ES-I3 (cell line): ENCODE measurements around the gene IL11.
"Not testable (repeated sequence)": the region's sequence is repeated elsewhere in the genome, so short reads cannot be mapped to it uniquely, and the experiment has no call there.

ENCODE experiments used
- H3K36me3 ChIP-seq: 2 replicates; pipeline ENCODE4 v1.6.1; 2013; ENCODE audit warnings: mild to moderate bottlenecking, low read length, control low read depth, moderate library complexity; ENCODE audit not compliant: insufficient read depth
- H3K4me1 ChIP-seq: 2 replicates; pipeline ENCODE4 v1.6.1; 2013; ENCODE audit warnings: mild to moderate bottlenecking, control low read depth, low read length; ENCODE audit not compliant: insufficient read depth
- H3K9ac ChIP-seq: 2 replicates; pipeline ENCODE4 v1.6.1; 2013; ENCODE audit warnings: low read depth, mild to moderate bottlenecking, low read length, moderate library complexity
- H3K9me3 ChIP-seq: 2 replicates; pipeline ENCODE4 v1.6.1; 2013; ENCODE audit warnings: mild to moderate bottlenecking, low read length, moderate library complexity; ENCODE audit not compliant: control insufficient read depth, insufficient read depth

IL11 gene

GRCh38 chr19:55370305-55370988, at the start of gene IL11:
TSS of gene IL11 (minus strand) at chr19:55370463. CDS start at chr19:55370310, 153 bp downstream.
- Histone ChIP-seq H3K9me3 (no peaks in the 10 kb centered on the region), H3K4me1 (peaks cover 21% of the 10 kb centered on the region), H3K36me3 (no peaks in the 10 kb centered on the region), H3K9ac (peak within 1 kb of the TSS; percentile 68; the same call in 1 of the 2 replicates)

- Histone ChIP-seq H3K9ac (no peak overlapping the region), H3K36me3 (no peaks in the 10 kb centered on the region), H3K4me1 (peaks cover 4% of the 10 kb centered on the region; the same call in 1 of the 2 replicates), H3K9me3 (no peaks in the 10 kb centered on the region; the same call in 1 of the 2 replicates)
Measured at GRCh38 chr19:55419624-55420236, 49.5 kb upstream of the IL11 start.

DNA sequence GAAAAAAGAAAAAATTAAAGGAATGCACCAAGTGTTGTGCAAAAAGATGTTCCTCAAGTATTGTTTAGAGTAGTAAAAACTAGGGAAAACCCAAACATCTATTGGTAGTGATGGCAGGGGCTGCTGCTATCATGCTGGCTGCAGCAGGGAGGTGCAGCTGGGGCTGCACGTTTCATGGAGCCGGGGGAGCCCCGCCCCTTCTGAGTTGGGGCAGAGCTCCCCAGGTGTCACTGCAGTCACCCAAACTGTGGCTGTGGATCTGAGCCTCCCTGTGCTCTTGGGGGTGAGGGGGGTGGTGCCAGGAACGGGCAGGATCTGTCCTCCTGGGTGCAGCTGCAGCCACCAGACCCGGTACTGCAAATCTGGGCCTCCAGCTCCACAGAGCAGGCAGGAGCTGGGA, 48.8 kb upstream of the IL11 start:
- peaks cover 4% of the 10 kb centered on the region; the same call in 1 of the 2 replicates for H3K4me1 ChIP-seq
- H3K9me3 ChIP-seq, result no peaks in the 10 kb centered on the region; the same call in 1 of the 2 replicates
- no peaks in the 10 kb centered on the region for H3K36me3 ChIP-seq
- H3K9ac ChIP-seq, result no peak overlapping the region

- no peak overlapping the region for H3K9ac ChIP-seq
- H3K9me3 ChIP-seq, result no peaks in the 10 kb centered on the region; the same call in 1 of the 2 replicates
- no peaks in the 10 kb centered on the region for H3K36me3 ChIP-seq
- H3K4me1 ChIP-seq, result peaks cover 4% of the 10 kb centered on the region; the same call in 1 of the 2 replicates
Measured at GRCh38 chr19:55418185-55418584, 47.9 kb upstream of the IL11 start.

DNA sequence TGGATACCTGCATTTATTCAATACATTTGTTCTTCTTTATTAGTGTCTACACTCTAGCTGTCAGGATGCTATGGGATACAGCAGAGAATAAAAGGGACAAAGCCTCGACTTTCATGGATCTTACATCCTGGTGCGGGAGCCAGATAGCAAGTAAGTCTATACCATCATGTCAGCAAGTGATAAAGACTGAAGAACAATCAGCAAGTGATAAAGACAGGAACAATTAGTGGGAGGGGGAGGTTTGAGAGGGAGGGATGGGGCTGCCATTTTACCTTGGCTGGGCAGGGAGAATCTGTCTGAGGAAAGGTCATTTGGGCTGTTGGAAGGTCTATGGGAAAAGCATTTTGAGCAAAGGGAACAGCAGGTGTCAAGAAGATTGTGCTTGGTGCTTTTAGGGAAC, 39.9 kb upstream of the IL11 start:
- Histone ChIP-seq H3K4me1 (peaks cover 10% of the 10 kb centered on the region; the same call in 1 of the 2 replicates), H3K9ac (no peak overlapping the region), H3K36me3 (peaks cover 14% of the 10 kb centered on the region), H3K9me3 (0 out of 2 replicates have a peak, but pooled peaks cover 4% of the 10 kb centered on the region)

DNA sequence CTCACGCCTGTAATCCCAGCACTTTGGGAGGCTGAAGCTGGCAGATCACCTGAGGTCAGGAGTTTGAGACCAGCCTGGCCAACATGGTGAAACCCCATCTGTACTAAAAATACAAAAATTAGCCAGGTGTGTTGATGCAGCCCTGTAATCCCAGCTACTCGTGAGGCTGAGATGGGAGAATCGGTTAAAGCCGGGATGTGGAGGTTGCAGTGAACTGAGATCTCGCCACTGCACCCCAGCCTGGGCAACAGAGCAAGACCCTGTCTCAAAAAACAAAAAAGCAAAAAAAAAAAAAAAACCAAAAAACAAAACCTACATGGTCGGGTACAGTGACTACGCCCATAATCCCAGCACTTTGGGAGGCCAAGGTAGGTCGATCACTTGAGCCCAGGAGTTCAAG, 38.9 kb upstream of the IL11 start:
- H3K4me1 ChIP-seq, result peaks cover 10% of the 10 kb centered on the region; the same call in 1 of the 2 replicates
- peaks cover 19% of the 10 kb centered on the region for H3K36me3 ChIP-seq
- H3K9ac ChIP-seq, H3K9me3 ChIP-seq: not testable (repeated sequence)

- Histone ChIP-seq H3K9ac (peak overlapping the region; percentile 32), H3K4me1 (peaks cover 10% of the 10 kb centered on the region; the same call in 1 of the 2 replicates), H3K36me3 (peaks cover 24% of the 10 kb centered on the region), H3K9me3 (0 out of 2 replicates have a peak, but pooled peaks cover 4% of the 10 kb centered on the region)
Measured at GRCh38 chr19:55408533-55408872, 38.2 kb upstream of the IL11 start.

- H3K36me3 ChIP-seq, result peaks cover 28% of the 10 kb centered on the region
- H3K9ac ChIP-seq, result peak overlapping the region; percentile 94
- H3K4me1 ChIP-seq, result peaks cover 10% of the 10 kb centered on the region; the same call in 1 of the 2 replicates
- H3K9me3 ChIP-seq, result 0 out of 2 replicates have a peak, but pooled peaks cover 4% of the 10 kb centered on the region
Measured at GRCh38 chr19:55407800-55408532, 37.7 kb upstream of the IL11 start.

DNA sequence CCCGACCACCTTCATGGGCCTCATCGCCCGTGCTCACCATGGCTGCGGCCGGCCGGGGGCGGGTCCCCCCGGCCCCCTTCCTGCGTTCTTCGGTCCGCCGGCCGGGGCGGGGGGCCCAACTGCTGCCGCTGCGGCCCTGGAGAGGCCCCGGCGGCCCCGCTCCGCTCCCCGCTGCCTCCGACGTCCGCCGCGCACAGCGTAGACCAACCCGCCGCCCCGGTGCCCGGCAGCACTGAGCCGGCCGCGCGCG, 37.2 kb upstream of the IL11 start, which contains the start of gene UBE2S:
Gene UBE2S, minus strand, starts transcription at position 239 of the 250 bp plus-strand sequence. Its CDS starts 199 bp downstream, at position 40.
- peak within 1 kb of the TSS; percentile 94 for H3K9ac ChIP-seq
- H3K9me3 ChIP-seq, result not testable (repeated sequence)
- peaks cover 10% of the 10 kb centered on the region; the same call in 1 of the 2 replicates for H3K4me1 ChIP-seq
- peaks cover 33% of the 10 kb centered on the region for H3K36me3 ChIP-seq

DNA sequence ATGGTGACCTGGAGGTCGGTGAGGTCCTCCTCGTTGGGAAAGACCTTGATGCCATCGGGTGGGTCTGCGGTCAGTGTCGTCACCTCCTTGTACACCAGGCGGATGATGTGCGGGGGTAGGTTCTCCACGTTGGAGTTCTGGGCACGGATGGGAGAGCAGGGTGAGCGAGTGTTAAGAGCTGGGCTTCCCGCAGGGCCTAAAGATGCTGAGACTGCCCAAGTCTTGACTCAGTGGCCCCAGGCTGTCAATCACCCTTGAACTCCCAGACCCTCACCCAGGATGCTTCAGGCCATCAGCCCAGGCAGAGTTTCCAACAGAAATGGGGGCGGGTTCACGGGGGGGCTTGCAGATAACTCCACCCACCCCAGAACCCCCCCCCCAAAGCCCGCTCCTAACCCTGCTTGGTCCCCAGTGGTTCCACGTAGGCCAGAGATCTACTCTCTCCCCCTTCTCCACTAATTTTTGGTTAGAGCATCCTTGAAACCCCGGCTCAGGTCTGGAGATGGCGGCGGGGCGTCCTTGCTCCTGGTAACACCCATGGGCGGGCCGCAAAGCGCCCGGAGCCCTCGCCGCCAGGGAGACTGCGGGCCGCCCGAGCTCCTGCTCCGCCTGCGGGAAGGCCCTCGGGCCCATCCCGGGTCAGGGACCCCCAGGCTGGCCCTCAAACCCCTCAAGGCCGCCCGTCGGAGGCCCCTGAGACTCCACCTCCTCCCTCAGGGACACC, 36.7 kb upstream of the IL11 start:
- Histone ChIP-seq H3K36me3 (peaks cover 38% of the 10 kb centered on the region), H3K9me3 (0 out of 2 replicates have a peak, but pooled peaks cover 4% of the 10 kb centered on the region), H3K4me1 (peaks cover 10% of the 10 kb centered on the region; the same call in 1 of the 2 replicates), H3K9ac (peak overlapping the region; percentile 94)

DNA sequence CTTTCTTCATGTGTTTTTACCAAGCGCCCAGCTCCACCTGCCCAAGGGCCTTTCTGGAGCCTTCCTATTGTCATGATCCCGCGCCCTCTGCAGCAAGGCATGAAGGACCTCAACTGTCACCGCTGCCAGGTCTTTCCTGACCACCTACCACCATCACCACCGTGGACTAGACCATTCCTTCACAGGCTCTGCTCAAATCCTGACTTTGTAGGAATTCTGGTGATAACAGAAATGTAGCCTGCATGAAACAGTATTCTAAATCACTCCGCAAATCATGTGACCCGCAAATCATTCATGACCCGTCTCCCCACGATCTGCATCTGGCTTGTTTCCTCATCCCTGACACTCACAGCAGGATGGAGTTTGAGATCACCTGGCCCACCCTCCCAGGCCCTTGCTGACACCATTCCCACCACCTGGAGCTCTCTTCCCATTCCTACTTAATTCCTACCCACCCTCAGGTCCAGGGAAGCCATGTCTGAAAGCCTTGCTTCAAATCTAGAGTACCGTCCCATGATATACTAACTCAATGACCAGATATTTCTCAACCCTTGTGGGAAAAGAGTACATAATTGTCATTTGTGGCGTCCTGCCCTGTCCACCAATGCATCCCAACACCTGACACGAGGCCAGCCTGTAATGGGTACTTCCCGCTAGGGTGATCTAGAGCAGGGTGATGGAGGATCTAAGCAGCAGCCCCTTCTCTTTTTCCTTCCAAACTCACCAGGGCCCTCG, 36.0 kb upstream of the IL11 start:
- Histone ChIP-seq H3K9ac (peak overlapping the region; percentile 94; the same call in 1 of the 2 replicates), H3K4me1 (peaks cover 10% of the 10 kb centered on the region; the same call in 1 of the 2 replicates), H3K36me3 (peaks cover 40% of the 10 kb centered on the region), H3K9me3 (0 out of 2 replicates have a peak, but pooled peaks cover 4% of the 10 kb centered on the region)

DNA sequence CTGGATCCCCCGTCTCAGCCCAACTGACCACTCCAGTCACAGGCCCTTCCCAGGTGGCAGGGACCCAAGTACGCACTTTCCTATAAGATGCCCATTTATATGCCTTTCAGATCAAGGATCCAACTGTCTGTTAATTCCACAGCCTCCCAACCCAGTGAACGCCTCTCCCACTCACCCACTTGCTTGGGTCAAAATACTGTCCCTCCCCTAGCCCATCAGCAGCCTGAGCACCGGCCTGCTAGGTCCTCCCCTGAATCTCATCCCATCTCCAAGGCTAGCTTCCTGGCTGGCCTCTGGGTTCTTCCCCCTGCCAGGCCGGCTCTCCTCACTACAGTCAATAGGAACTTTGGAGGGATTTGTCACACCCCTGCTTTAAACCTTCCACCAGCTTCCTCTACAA, 35.4 kb upstream of the IL11 start:
- 0 out of 2 replicates have a peak, but pooled peaks cover 4% of the 10 kb centered on the region for H3K9me3 ChIP-seq
- peaks cover 10% of the 10 kb centered on the region; the same call in 1 of the 2 replicates for H3K4me1 ChIP-seq
- H3K9ac ChIP-seq, result peak overlapping the region; percentile 94; the same call in 1 of the 2 replicates
- peaks cover 43% of the 10 kb centered on the region for H3K36me3 ChIP-seq

DNA sequence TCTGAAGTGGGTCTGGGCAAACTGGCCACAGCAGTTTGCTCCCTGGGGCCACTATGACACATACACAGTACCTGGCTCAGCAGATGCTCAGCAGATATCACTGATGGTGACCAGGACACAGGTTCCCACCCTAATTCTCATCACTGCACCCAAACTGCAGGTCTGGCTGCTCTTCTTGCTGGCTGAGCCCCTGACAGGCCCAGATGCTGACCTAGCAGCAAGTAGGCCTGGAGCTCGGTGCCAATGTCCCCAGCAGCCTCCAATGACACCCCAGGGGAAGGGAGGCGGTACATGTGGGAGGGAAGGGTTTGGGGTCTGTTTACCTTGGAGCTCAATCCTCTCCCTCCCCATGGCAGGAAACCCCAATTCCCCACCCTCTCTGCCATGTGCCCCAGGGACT, 32.2 kb upstream of the IL11 start:
- no peak overlapping the region for H3K9ac ChIP-seq
- H3K36me3 ChIP-seq, result peaks cover 46% of the 10 kb centered on the region
- peaks cover 10% of the 10 kb centered on the region; the same call in 1 of the 2 replicates for H3K4me1 ChIP-seq
- H3K9me3 ChIP-seq, result no peaks in the 10 kb centered on the region
